Neutrophil (primary cell): ENCODE results near the gene ITGA7.
A peak's percentile ranks its signal among the peaks of the same experiment; 100 is the strongest.

Experiments used
- H3K27ac ChIP-seq: fragments of 200-600 bp; sonication (generic); 2 replicates; pipeline ENCODE4 v1.5.1; 2016; ENCODE audit warnings: mild to moderate bottlenecking, moderate library complexity
- H3K27me3 ChIP-seq: fragments of 200-600 bp; sonication (generic); 2 replicates; pipeline ENCODE4 v1.6.0; 2016; ENCODE audit warnings: mild to moderate bottlenecking
- H3K36me3 ChIP-seq: fragments of 200-600 bp; sonication (generic); 2 replicates; pipeline ENCODE4 v1.5.1; 2017
- H3K4me1 ChIP-seq, 2 experiments: fragments of 200-600 bp in 1 of 2; sonication (generic) in 1 of 2; 1 replicate in 1 of 2; 2 replicates in 1 of 2; pipeline versions ENCODE4 v1.5.1 to v1.6.1; 2013 to 2016; ENCODE audit warnings: low read depth in 1 of 2, low read length in 1 of 2, mild to moderate bottlenecking in 1 of 2, moderate library complexity in 1 of 2; ENCODE audit not compliant: control insufficient read depth in 1 of 2, insufficient read depth in 1 of 2
- H3K4me3 ChIP-seq, 2 experiments: fragments of 200-600 bp in 1 of 2; sonication (generic) in 1 of 2; 1 replicate in 1 of 2; 2 replicates in 1 of 2; pipeline ENCODE4 v1.5.1; 2013 to 2016; ENCODE audit warnings: low read depth in 1 of 2, low read length in 1 of 2, mild to moderate bottlenecking in 1 of 2, moderate library complexity in 1 of 2
- H3K9me3 ChIP-seq: fragments of 200-600 bp; sonication (generic); 2 replicates; pipeline ENCODE4 v1.5.1; 2016
- TF ChIP-seq, protein P1 (sequence below): fragments of 200-600 bp; sonication (generic); IDR thresholded peaks from 2 replicates; pipeline ENCODE4 v1.5.1; 2016; ENCODE audit warnings: antibody characterized with exemption

Gene ITGA7

DNA sequence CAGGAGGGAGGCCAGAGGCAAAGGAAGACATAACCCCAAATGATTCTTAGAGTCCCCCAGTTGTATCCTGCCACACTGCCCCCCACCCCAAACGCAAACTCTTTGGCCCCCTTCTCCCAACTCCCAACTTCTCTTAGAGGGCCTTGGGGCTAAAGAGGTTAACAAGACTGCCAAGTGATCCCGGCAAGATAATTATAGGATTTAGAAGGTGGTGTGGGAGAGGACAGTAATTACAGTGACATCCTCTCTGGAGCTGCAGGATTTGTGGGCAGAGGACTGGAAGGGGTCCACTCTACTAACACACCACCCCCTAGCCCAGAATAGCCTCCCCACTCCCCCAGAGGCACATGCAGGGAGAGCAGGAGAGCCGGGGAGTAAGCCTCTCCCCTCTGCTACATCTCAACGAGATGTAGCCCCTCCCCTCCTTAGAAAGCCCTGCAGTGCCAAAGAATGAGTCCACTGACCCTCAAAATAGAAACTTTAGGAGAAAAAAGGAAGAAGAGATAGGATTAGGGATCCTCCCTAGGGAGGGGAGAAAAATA is 29.9 kb upstream of the ITGA7 start:
- no peak overlapping the region for H3K4me3 ChIP-seq
- no peak overlapping the region for H3K27ac ChIP-seq
- H3K4me1 ChIP-seq, result peaks cover 12 to 13% of the 10 kb centered on the region in 2 experiments

DNA sequence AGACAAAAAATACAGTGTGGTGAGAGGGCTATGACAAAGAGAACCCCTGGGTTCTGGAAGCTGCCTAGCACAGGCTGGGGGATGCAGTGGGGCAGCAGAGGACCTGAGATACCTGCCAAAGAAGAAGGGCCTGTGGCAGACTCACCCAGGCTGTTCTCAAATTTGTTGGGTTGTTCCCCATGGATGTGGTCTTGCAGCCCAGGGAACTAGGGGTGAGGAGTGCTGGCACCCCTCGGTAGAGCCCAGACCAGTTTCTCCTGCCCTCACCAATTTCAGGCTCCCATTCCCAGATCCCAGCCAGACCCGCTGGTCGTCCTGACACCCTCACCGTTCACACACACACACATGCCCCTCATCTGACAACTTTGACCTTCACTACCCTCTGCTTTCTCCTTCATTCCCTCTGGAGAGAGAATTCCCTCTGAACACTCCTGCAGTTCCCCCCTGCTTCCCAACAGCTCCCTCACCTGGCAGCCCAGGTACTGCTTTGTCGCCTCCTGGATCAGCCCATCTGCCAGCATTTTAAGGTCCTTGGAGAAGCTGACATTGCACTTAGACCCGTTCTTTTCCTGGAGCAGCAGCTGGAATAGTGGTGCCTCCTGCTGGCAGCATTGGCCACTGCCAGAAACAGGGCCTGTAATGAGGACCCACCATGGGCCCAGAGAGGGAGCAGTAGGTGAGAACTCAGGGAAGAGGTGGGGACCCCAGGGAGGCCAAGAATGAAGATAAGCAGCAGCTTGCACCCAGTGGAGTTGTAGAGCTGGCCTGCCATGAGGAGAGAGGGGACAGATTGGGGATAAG is 29.3 kb upstream of the ITGA7 start:
- no peaks in the 10 kb centered on the region for H3K36me3 ChIP-seq
- H3K27me3 ChIP-seq, result peaks cover 13% of the 10 kb centered on the region
- peaks cover 10 to 11% of the 10 kb centered on the region in 2 experiments for H3K4me1 ChIP-seq
- TF ChIP-seq, protein P1, sequence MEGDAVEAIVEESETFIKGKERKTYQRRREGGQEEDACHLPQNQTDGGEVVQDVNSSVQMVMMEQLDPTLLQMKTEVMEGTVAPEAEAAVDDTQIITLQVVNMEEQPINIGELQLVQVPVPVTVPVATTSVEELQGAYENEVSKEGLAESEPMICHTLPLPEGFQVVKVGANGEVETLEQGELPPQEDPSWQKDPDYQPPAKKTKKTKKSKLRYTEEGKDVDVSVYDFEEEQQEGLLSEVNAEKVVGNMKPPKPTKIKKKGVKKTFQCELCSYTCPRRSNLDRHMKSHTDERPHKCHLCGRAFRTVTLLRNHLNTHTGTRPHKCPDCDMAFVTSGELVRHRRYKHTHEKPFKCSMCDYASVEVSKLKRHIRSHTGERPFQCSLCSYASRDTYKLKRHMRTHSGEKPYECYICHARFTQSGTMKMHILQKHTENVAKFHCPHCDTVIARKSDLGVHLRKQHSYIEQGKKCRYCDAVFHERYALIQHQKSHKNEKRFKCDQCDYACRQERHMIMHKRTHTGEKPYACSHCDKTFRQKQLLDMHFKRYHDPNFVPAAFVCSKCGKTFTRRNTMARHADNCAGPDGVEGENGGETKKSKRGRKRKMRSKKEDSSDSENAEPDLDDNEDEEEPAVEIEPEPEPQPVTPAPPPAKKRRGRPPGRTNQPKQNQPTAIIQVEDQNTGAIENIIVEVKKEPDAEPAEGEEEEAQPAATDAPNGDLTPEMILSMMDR, result peak; percentile 44
- H3K4me3 ChIP-seq, result no peak overlapping the region
- no peak overlapping the region for H3K27ac ChIP-seq
- no peaks in the 10 kb centered on the region for H3K9me3 ChIP-seq

More for the DNA sequence above, 29.9 kb upstream of the ITGA7 start:
- Histone ChIP-seq H3K27me3 (peaks cover 20% of the 10 kb centered on the region), H3K9me3 (no peaks in the 10 kb centered on the region), H3K36me3 (no peaks in the 10 kb centered on the region)
- TF ChIP-seq, protein P1, result no peak

DNA sequence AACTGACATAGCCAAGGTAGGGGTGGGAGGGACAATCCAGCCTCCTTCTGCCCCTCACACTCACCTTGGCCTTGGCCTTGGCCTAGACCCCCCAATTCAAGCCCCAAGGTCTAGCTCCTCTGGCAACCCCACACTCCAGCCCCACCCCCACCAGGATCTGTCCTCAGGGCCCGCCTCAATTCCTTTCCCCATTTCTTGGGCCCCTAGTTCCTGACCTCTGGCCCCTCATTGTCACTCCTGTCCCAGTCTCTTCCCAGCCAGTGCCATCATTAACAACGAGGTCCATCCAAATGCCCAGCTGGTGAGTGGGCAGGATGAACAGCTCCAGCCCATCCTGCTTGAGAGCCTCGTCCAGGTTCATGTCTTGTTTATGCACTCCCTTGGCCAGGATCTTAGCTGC is 28.4 kb upstream of the ITGA7 start:
- Histone ChIP-seq H3K27me3 (peaks cover 4% of the 10 kb centered on the region), H3K36me3 (no peaks in the 10 kb centered on the region), H3K9me3 (no peaks in the 10 kb centered on the region), H3K4me1 (peaks cover 10 to 11% of the 10 kb centered on the region in 2 experiments), H3K27ac (no peak overlapping the region), H3K4me3 (no peak overlapping the region)
- TF ChIP-seq, protein P1, result no peak

DNA sequence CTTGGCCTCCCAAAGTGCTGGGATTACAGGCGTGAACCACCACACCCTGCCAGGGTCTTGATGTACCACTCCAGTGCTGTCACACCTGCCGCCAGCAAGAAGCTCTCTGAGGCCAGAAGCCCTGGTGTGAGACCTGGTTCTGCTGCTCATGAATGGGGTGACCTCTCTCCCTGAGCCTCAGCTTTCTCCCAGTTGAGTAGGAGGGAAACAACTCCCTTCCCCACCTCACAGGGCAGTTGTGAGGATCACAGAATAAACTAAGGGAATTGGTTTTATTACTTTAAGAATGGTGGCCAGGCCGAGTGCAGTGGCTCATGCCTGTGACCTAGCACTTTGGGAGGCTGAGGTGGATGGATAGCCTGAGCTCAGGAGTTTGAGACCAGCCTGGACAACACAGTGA is 26.9 kb upstream of the ITGA7 start:
- H3K27me3 ChIP-seq, result no peaks in the 10 kb centered on the region
- peaks cover 19 to 21% of the 10 kb centered on the region in 2 experiments for H3K4me1 ChIP-seq
- H3K4me3 ChIP-seq, result no peak overlapping the region

DNA sequence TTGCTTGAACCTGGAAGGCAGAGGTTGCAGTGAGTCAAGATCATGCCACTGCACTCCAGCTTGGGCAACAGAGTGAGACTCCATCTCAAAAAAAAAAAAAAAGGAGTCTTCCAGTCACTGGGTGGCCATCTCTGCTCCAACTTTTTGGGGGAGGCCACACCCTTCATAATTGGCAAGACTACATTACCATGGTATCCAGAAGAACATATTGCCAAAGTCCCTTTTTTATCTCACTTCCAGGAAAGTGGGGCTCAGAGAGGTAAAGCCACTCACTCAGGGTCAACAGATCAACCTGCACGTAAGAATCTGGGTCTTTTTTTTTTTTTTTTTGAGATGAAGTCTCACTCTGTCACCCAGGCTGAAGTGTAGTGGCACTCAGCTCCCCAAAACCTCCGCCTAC is 26.2 kb upstream of the ITGA7 start:
- TF ChIP-seq, protein P1, result no peak
- no peak overlapping the region for H3K27ac ChIP-seq

More for the DNA sequence above, 26.9 kb upstream of the ITGA7 start:
- Histone ChIP-seq H3K27ac (no peak overlapping the region), H3K9me3 (no peaks in the 10 kb centered on the region), H3K36me3 (no peaks in the 10 kb centered on the region)
- TF ChIP-seq, protein P1, result no peak

More for the DNA sequence above, 26.2 kb upstream of the ITGA7 start:
- Histone ChIP-seq H3K4me1 (peaks cover 23 to 26% of the 10 kb centered on the region in 2 experiments), H3K27me3 (no peaks in the 10 kb centered on the region), H3K9me3 (no peaks in the 10 kb centered on the region), H3K4me3 (no peak overlapping the region), H3K36me3 (no peaks in the 10 kb centered on the region)
